ENCODE measurements around the gene MAPK8IP2. TPM values are rescaled to one million over a fixed set of nuclear protein-coding genes. Genes with fewer than 3 reads are reported as not detected.

Gene MAPK8IP2
- total and polyA plus RNA-seq, 2 of the 13 experiments (the other 11 are each of a cell fraction or from before 2014, with no cell fraction given) = 1.3 to 2.6 TPM

GRCh38 chr22:50583294-50583861 lies 17.2 kb upstream of the MAPK8IP2 start (continued):
- 0 out of 2 replicates have a peak, but pooled peaks have one; percentile 6 for TF ChIP-seq ZBTB46 (CRISPR knock-in tag; IDR thresholded peaks at IDR 0.05; ENCODE audit: borderline replicate concordance)
- peak; percentile 6; the same call in 1 of the 2 replicates for TF ChIP-seq ZFP91 (CRISPR knock-in tag; IDR thresholded peaks at IDR 0.05; ENCODE audit: borderline replicate concordance)
- 0 out of 2 replicates have a peak, but pooled peaks have one; percentile 67 for TF ChIP-seq ARID2 (CRISPR knock-in tag; IDR thresholded peaks at IDR 0.05; ENCODE audit: borderline replicate concordance)
- no peak for TF ChIP-seq ASH2L (IDR thresholded peaks at IDR 0.05; ENCODE audit: insufficient read length, low read depth, low read length)
- TF ChIP-seq MYC (CRISPR knock-in tag; IDR thresholded peaks at IDR 0.05; ENCODE audit: borderline replicate concordance) = 0 out of 2 replicates have a peak, but pooled peaks have one; percentile 3
- no peak for TF ChIP-seq SETDB1 (CRISPR knock-in tag; IDR thresholded peaks at IDR 0.05; ENCODE audit: borderline replicate concordance)
- TF ChIP-seq SNAPC4 (CRISPR knock-in tag; IDR thresholded peaks at IDR 0.05) = no peak
- peak; percentile 10; the same call in 1 of the 2 replicates for TF ChIP-seq REPIN1 (CRISPR knock-in tag; IDR thresholded peaks at IDR 0.05; ENCODE audit: borderline replicate concordance, low read depth)
- no peak for TF ChIP-seq ZNF710 (CRISPR knock-in tag; IDR thresholded peaks at IDR 0.05; ENCODE audit: borderline replicate concordance)
- 0 out of 2 replicates have a peak, but pooled peaks have one; percentile 37 for TF ChIP-seq ZNF160 (CRISPR knock-in tag; IDR thresholded peaks at IDR 0.05)
- TF ChIP-seq SAP130 (CRISPR knock-in tag; IDR thresholded peaks at IDR 0.05; ENCODE audit: low read depth) = peak; percentile 10; the same call in 1 of the 2 replicates
- TF ChIP-seq SIN3A (IDR thresholded peaks at IDR 0.05; ENCODE audit: borderline replicate concordance, low read depth, low read length) = peak; percentile 17; the same call in 1 of the 2 replicates
- TF ChIP-seq ZBTB26 (CRISPR knock-in tag; IDR thresholded peaks at IDR 0.05; ENCODE audit: borderline replicate concordance) = no peak
- no peak for TF ChIP-seq ZSCAN9 (CRISPR knock-in tag; IDR thresholded peaks at IDR 0.05; ENCODE audit: borderline replicate concordance)
